GM23338 (cell line): Measurements from ENCODE around the gene TEX51. TPM values are rescaled to one million over a fixed set of nuclear protein-coding genes. Genes with fewer than 3 reads are reported as not detected.

Experiments
- ATAC-seq: fragments of 200-7000 bp; cut with Tn5 transposase; 3 replicates; pipeline ENCODE4 v1.9.1; 2020
- DNase-seq: peaks from one replicate; pipeline ENCODE4 v3.0.0-alpha.2; 2015; ENCODE audit warnings: low spot score
- H2AFZ ChIP-seq: fragments of 200-600 bp; sonication (generic); 2 replicates; pipeline ENCODE4 v1.8.0; 2016; ENCODE audit warnings: antibody characterized with exemption, mild to moderate bottlenecking, moderate library complexity
- H3F3A ChIP-seq: fragments of 200-600 bp; sonication (generic); replicated peaks from 2 replicates; pipeline ENCODE4 v1.8.0; 2017; ENCODE audit warnings: antibody characterized with exemption, mixed run types, low read depth
- H3K27ac ChIP-seq: fragments of 200-600 bp; sonication (generic); 2 replicates; pipeline ENCODE4 v1.6.1; 2016; ENCODE audit warnings: low read depth
- H3K27me3 ChIP-seq: fragments of 200-600 bp; sonication (generic); 2 replicates; pipeline ENCODE4 v1.8.0; 2016; ENCODE audit warnings: mild to moderate bottlenecking, mixed run types, moderate library complexity; ENCODE audit not compliant: insufficient read depth
- H3K36me3 ChIP-seq: fragments of 200-600 bp; sonication (generic); 2 replicates; pipeline ENCODE4 v1.8.0; 2016; ENCODE audit warnings: mild to moderate bottlenecking; ENCODE audit not compliant: insufficient read depth
- H3K4me1 ChIP-seq: fragments of 200-600 bp; sonication (generic); 2 replicates; pipeline ENCODE4 v1.8.0; 2016; ENCODE audit warnings: mild to moderate bottlenecking, moderate library complexity; ENCODE audit not compliant: insufficient read depth
- H3K4me2 ChIP-seq: fragments of 200-600 bp; sonication (generic); 2 replicates; pipeline ENCODE4 v1.7.1; 2017; ENCODE audit warnings: mixed run types
- H3K4me3 ChIP-seq: fragments of 200-600 bp; sonication (generic); 2 replicates; pipeline ENCODE4 v1.6.1; 2016; ENCODE audit warnings: mixed run types
- H3K79me2 ChIP-seq: fragments of 200-600 bp; sonication (generic); replicated peaks from 2 replicates; pipeline ENCODE4 v1.8.0; 2017; ENCODE audit warnings: mild to moderate bottlenecking; ENCODE audit not compliant: insufficient read depth
- H3K9me2 ChIP-seq: fragments of 200-600 bp; sonication (generic); 2 replicates; pipeline ENCODE4 v1.8.0; 2017; ENCODE audit not compliant: insufficient read depth
- H4K20me1 ChIP-seq: fragments of 200-600 bp; sonication (generic); replicated peaks from 2 replicates; pipeline ENCODE4 v1.8.0; 2017; ENCODE audit warnings: mild to moderate bottlenecking; ENCODE audit not compliant: insufficient read depth
- H3K27ac Mint-ChIP-seq: 2 replicates; pipeline ENCODE4 v1.8.0; 2020; ENCODE audit warnings: inconsistent platforms, mild to moderate bottlenecking, moderate library complexity, mixed read lengths
- H3K27me3 Mint-ChIP-seq: 3 replicates; pipeline ENCODE4 v1.8.0; 2022; ENCODE audit warnings: low read depth, mild to moderate bottlenecking, moderate library complexity, mixed read lengths, inconsistent platforms; ENCODE audit not compliant: insufficient read depth, poor library complexity
- H3K36me3 Mint-ChIP-seq: 3 replicates; pipeline ENCODE4 v1.8.0; 2021; ENCODE audit warnings: low read depth, mild to moderate bottlenecking, inconsistent platforms, moderate library complexity, mixed read lengths
- H3K4me1 Mint-ChIP-seq: 3 replicates; pipeline ENCODE4 v1.8.0; 2020; ENCODE audit warnings: mild to moderate bottlenecking, inconsistent platforms, mixed read lengths
- H3K4me3 Mint-ChIP-seq: 3 replicates; pipeline ENCODE4 v1.8.0; 2021; ENCODE audit warnings: moderate library complexity, mild to moderate bottlenecking, inconsistent platforms, mixed read lengths
- H3K9me3 Mint-ChIP-seq: 3 replicates; pipeline ENCODE4 v1.8.0; 2020; ENCODE audit warnings: moderate library complexity, mild to moderate bottlenecking, inconsistent platforms, mixed read lengths
- CREB1 ChIP-seq: fragments of 250-450 bp; sonication (Bioruptor Pico); IDR thresholded peaks from 2 replicates; pipeline ENCODE4 v1.5.0; 2020; ENCODE audit warnings: low read depth, mild to moderate bottlenecking, moderate library complexity
- EZH2phosphoT487 ChIP-seq: fragments of 200-600 bp; sonication (generic); IDR thresholded peaks from one replicate; pipeline ENCODE4 v1.8.1; 2018; ENCODE audit warnings: antibody characterized with exemption; ENCODE audit not compliant: unreplicated experiment
- JUNB ChIP-seq: IDR thresholded peaks from one replicate; pipeline ENCODE4 v1.6.1; 2016; ENCODE audit warnings: antibody characterized with exemption; ENCODE audit not compliant: unreplicated experiment
- NANOG ChIP-seq: IDR thresholded peaks from 2 replicates; pipeline ENCODE4 v1.6.1; 2016; ENCODE audit warnings: antibody characterized with exemption, borderline replicate concordance
- STAT1 ChIP-seq: IDR thresholded peaks from one replicate; pipeline ENCODE4 v1.6.1; 2016; ENCODE audit warnings: antibody characterized with exemption; ENCODE audit not compliant: unreplicated experiment
- ZNF114 ChIP-seq: fragments of 250-450 bp; sonication (Bioruptor Pico); IDR thresholded peaks from 2 replicates; pipeline ENCODE4 v1.5.0; 2020; ENCODE audit warnings: mild to moderate bottlenecking, moderate library complexity
- polyA plus RNA-seq: library from polyadenylated mRNA; unstranded; fragments of >200 nt; fragmentation: Nextera tagmentation; extraction: Ambion mirVana; gene quantifications from 2 replicates; pipeline ENCODE4 v1.2.1, GENCODE V29; 2016
- total RNA-seq: library from RNA; depleted of rRNA; stranded (reverse); fragments of >200 nt; shearing (Covaris generic); gene quantifications from 2 replicates; pipeline ENCODE4 v1.2.3, GENCODE V29; 2014
- TF ChIP-seq, protein P1 (sequence below): fragments of 250-450 bp; sonication (Bioruptor Pico); IDR thresholded peaks from 2 replicates; pipeline ENCODE4 v1.5.0; 2020; ENCODE audit warnings: mild to moderate bottlenecking, moderate library complexity
- TF ChIP-seq, protein P2 (sequence below): IDR thresholded peaks from 2 replicates; pipeline ENCODE4 v1.6.1; 2016; ENCODE audit warnings: antibody characterized with exemption

The TEX51 gene
- total and polyA plus RNA-seq, 2 experiments from 2014 or later: not detected

DNA sequence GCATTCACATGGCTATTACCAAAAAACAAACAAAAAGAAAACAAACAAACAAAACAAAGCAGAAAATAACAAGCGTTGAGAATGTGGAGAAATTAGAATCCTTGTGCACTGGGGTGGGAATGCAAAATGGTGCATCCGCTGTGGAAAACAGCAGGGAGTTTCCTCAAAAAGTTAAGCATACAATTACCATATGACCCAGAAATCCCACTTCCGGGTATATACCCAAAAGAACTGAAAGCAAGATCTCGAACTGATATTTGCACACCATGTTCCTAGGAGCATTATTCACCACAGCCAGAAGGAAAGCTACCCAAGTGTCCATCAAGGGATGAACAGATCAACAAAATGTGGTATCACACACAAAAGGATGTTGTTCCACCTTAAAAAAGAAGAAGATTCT is 17.9 kb upstream of the TEX51 start:
- Mint-ChIP-seq H3K4me1 (peaks cover 4% of the 10 kb centered on the region; the same call in 2 of the 3 replicates), H3K27ac (no peak overlapping the region), H3K27me3 (peaks cover under 1% of the 10 kb centered on the region), H3K36me3 (peaks cover under 1% of the 10 kb centered on the region; the same call in 2 of the 3 replicates), H3K4me3 (no peak overlapping the region), H3K9me3 (peaks cover 5% of the 10 kb centered on the region)
- no peaks in the 10 kb centered on the region for H3K27me3 ChIP-seq
- no peak overlapping the region for H2AFZ ChIP-seq
- no peaks in the 10 kb centered on the region for H3K79me2 ChIP-seq
- no peak overlapping the region for H3K4me3 ChIP-seq
- DNase-seq (no peak), ATAC-seq (no peak)
- H3K27ac ChIP-seq: no peak overlapping the region
- H4K20me1 ChIP-seq: no peaks in the 10 kb centered on the region
- TF ChIP-seq JUNB (no peak), ZNF114 (CRISPR knock-in tag) (no peak), NANOG (no peak), CREB1 (no peak), EZH2phosphoT487 (no peak), STAT1 (no peak)
- TF ChIP-seq, protein P1, sequence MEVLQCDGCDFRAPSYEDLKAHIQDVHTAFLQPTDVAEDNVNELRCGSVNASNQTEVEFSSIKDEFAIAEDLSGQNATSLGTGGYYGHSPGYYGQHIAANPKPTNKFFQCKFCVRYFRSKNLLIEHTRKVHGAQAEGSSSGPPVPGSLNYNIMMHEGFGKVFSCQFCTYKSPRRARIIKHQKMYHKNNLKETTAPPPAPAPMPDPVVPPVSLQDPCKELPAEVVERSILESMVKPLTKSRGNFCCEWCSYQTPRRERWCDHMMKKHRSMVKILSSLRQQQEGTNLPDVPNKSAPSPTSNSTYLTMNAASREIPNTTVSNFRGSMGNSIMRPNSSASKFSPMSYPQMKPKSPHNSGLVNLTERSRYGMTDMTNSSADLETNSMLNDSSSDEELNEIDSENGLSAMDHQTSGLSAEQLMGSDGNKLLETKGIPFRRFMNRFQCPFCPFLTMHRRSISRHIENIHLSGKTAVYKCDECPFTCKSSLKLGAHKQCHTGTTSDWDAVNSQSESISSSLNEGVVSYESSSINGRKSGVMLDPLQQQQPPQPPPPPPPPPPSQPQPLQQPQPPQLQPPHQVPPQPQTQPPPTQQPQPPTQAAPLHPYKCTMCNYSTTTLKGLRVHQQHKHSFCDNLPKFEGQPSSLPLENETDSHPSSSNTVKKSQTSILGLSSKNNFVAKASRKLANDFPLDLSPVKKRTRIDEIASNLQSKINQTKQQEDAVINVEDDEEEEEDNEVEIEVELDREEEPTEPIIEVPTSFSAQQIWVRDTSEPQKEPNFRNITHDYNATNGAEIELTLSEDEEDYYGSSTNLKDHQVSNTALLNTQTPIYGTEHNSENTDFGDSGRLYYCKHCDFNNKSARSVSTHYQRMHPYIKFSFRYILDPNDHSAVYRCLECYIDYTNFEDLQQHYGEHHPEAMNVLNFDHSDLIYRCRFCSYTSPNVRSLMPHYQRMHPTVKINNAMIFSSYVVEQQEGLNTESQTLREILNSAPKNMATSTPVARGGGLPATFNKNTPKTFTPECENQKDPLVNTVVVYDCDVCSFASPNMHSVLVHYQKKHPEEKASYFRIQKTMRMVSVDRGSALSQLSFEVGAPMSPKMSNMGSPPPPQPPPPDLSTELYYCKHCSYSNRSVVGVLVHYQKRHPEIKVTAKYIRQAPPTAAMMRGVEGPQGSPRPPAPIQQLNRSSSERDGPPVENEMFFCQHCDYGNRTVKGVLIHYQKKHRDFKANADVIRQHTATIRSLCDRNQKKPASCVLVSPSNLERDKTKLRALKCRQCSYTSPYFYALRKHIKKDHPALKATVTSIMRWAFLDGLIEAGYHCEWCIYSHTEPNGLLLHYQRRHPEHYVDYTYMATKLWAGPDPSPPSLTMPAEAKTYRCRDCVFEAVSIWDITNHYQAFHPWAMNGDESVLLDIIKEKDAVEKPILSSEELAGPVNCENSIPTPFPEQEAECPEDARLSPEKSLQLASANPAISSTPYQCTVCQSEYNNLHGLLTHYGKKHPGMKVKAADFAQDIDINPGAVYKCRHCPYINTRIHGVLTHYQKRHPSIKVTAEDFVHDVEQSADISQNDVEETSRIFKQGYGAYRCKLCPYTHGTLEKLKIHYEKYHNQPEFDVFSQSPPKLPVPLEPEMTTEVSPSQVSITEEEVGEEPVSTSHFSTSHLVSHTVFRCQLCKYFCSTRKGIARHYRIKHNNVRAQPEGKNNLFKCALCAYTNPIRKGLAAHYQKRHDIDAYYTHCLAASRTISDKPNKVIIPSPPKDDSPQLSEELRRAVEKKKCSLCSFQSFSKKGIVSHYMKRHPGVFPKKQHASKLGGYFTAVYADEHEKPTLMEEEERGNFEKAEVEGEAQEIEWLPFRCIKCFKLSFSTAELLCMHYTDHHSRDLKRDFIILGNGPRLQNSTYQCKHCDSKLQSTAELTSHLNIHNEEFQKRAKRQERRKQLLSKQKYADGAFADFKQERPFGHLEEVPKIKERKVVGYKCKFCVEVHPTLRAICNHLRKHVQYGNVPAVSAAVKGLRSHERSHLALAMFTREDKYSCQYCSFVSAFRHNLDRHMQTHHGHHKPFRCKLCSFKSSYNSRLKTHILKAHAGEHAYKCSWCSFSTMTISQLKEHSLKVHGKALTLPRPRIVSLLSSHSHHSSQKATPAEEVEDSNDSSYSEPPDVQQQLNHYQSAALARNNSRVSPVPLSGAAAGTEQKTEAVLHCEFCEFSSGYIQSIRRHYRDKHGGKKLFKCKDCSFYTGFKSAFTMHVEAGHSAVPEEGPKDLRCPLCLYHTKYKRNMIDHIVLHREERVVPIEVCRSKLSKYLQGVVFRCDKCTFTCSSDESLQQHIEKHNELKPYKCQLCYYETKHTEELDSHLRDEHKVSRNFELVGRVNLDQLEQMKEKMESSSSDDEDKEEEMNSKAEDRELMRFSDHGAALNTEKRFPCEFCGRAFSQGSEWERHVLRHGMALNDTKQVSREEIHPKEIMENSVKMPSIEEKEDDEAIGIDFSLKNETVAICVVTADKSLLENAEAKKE (CRISPR knock-in tag): no peak
- TF ChIP-seq, protein P2, sequence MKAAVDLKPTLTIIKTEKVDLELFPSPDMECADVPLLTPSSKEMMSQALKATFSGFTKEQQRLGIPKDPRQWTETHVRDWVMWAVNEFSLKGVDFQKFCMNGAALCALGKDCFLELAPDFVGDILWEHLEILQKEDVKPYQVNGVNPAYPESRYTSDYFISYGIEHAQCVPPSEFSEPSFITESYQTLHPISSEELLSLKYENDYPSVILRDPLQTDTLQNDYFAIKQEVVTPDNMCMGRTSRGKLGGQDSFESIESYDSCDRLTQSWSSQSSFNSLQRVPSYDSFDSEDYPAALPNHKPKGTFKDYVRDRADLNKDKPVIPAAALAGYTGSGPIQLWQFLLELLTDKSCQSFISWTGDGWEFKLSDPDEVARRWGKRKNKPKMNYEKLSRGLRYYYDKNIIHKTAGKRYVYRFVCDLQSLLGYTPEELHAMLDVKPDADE: no peak
- H3K4me2 ChIP-seq: no peak overlapping the region
- no peaks in the 10 kb centered on the region for H3K4me1 ChIP-seq
- H3K36me3 ChIP-seq: no peaks in the 10 kb centered on the region
- H3F3A ChIP-seq: no peaks in the 10 kb centered on the region
- no peaks in the 10 kb centered on the region for H3K9me2 ChIP-seq
